ENCODE results near the gene EDN2. TPM values are rescaled to one million over a fixed set of nuclear protein-coding genes. Genes with fewer than 3 reads are reported as not detected.

The EDN2 gene
- total RNA-seq = not detected in 2 replicates

DNA sequence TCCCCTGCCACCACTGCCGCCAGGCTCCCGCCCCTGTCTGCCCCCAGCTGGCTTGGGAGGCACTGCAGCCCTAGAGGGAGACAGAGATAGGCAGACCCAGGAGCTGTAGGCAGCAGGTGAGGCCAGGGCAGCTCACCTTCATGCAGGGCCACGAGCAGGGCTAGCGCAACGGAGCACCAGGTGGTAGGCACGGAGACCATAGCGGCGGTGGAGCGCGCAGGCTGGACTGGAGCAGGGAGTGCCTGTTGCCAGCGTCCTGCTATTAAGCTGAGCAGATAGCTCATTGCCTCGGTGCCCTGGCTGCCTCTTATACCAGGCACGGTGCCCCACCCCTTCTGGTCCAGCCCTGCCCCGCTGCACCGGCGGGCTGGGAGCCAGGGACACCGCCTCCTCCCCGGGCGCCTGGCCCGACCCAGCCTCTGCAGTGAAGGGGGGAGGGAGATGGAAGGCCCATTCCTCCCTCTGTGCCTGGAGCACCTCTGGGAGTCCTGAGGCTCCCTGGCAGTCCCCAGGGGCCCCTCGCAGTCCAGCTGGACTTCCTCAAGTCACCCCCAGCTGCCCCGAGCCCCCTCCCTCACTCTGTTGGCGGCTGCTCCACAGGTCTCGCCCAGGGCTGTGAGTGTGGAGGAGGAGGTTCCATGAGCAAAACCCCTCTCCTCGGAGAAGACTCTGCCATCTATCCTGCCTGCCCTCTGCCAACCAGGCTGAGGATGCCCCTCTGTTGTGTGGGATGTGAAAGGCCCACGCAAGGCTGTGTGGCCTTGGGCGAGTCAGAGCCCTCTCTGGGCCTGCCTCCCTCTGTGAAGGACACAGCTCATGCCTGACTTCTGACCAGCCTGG lies at the start of gene EDN2:
TSS of gene EDN2 (minus strand) at position 282 of the 840 bp plus-strand sequence. CDS start at position 200, 82 bp downstream.

Other genes starting within 250 kb of the EDN2 start
- gene SCMH1, start 242.4 kb downstream of the EDN2 start, total RNA-seq = 16.3 and 16.9 TPM in 2 replicates
- 0.05 and 0.47 TPM in 2 replicates for gene FOXO6, start 123.2 kb downstream of the EDN2 start, total RNA-seq